Urinary bladder (tissue), 4 donors: ENCODE data around the gene ZNF775. TPM values are rescaled to one million over a fixed set of nuclear protein-coding genes. Genes with fewer than 3 reads are reported as not detected.
A peak's percentile ranks its signal among the peaks of the same experiment; 100 is the strongest.

Source experiments
- DNase-seq: peaks from one replicate; pipeline ENCODE4 v3.0.0-alpha.2; 2015; ENCODE audit errors: extremely low spot score
- H3K27ac ChIP-seq: one replicate; pipeline ENCODE4 v1.5.1; 2013; ENCODE audit warnings: low read depth, mild to moderate bottlenecking, moderate library complexity
- H3K36me3 ChIP-seq: one replicate; pipeline ENCODE4 v1.6.1; 2013; ENCODE audit warnings: mild to moderate bottlenecking, moderate library complexity; ENCODE audit not compliant: insufficient read depth
- H3K4me1 ChIP-seq: one replicate; pipeline ENCODE4 v1.6.1; 2013; ENCODE audit warnings: mild to moderate bottlenecking, moderate library complexity; ENCODE audit not compliant: insufficient read depth
- H3K4me3 ChIP-seq: one replicate; pipeline ENCODE4 v1.5.1; 2013; ENCODE audit warnings: low read depth, low read length
- WGBS: extraction: QIAGEN DNeasy Blood & Tissue Kit; methylation state at CpG from one replicate; pipeline ENCODE4 v1.1.7; 2013; 5-methylcytosine and 5-hydroxymethylcytosine counted together
- polyA plus RNA-seq: library from polyadenylated mRNA; stranded (reverse); fragments of 200-250 nt; gene quantifications from one replicate; pipeline ENCODE4 v1.2.3, GENCODE V29; 2013
- total RNA-seq: library from RNA; depleted of rRNA; stranded (reverse); fragments of >200 nt; gene quantifications from one replicate; pipeline ENCODE4 v1.2.3, GENCODE V29; 2014
- donor health status: healthy with polysubstance abuse.
- donor health status: healthy.

The ZNF775 gene
- total and polyA plus RNA-seq, 2 donors, result 5.1 to 11.6 TPM

- no peak for DNase-seq
- Histone ChIP-seq H3K4me1 (peaks cover 2% of the 10 kb centered on the region), H3K36me3 (no peaks in the 10 kb centered on the region), H3K27ac (no peak overlapping the region), H3K4me3 (no peak overlapping the region)
- WGBS, result 75% methylated on average over 6 of the region's 6 CpGs
Observed at GRCh38 chr7:150376560-150376959, 2.6 kb upstream of the ZNF775 start.

- H3K36me3 ChIP-seq, result no peaks in the 10 kb centered on the region
- no peak for DNase-seq
- WGBS, result 53% methylated on average over 3 of the region's 3 CpGs
- H3K4me3 ChIP-seq, result no peak overlapping the region
- H3K4me1 ChIP-seq, result peaks cover 2% of the 10 kb centered on the region
- H3K27ac ChIP-seq, result no peak overlapping the region
Observed at GRCh38 chr7:150377196-150377595, 1.9 kb upstream of the ZNF775 start.

GRCh38 chr7:150377635-150378034, 1.5 kb upstream of the ZNF775 start:
- Histone ChIP-seq H3K4me3 (no peak overlapping the region), H3K27ac (peak overlapping the region; percentile 32), H3K4me1 (no peaks in the 10 kb centered on the region), H3K36me3 (no peaks in the 10 kb centered on the region)
- 58% methylated on average over 4 of the region's 4 CpGs for whole genome bisulfite sequencing
- DNase-seq, result no peak

- Histone ChIP-seq H3K27ac (peak overlapping the region; percentile 80), H3K4me1 (no peaks in the 10 kb centered on the region), H3K4me3 (peak overlapping the region; percentile 83), H3K36me3 (no peaks in the 10 kb centered on the region)
- no peak for DNase-seq
- WGBS, result 5% methylated on average over 32 of the region's 32 CpGs
Observed at GRCh38 chr7:150378115-150378852, 846 bp upstream of the ZNF775 start.

- Histone ChIP-seq H3K27ac (peak overlapping the region; percentile 44), H3K4me1 (no peaks in the 10 kb centered on the region), H3K4me3 (peak overlapping the region; percentile 83), H3K36me3 (no peaks in the 10 kb centered on the region)
- WGBS, result 1% methylated on average over 52 of the region's 52 CpGs
- no peak for DNase-seq
Observed at GRCh38 chr7:150379441-150380379, 580 bp downstream of the ZNF775 start.

GRCh38 chr7:150380463-150380862, 1.3 kb downstream of the ZNF775 start:
- no peaks in the 10 kb centered on the region for H3K36me3 ChIP-seq
- H3K4me1 ChIP-seq, result no peaks in the 10 kb centered on the region
- no peak overlapping the region for H3K27ac ChIP-seq
- WGBS, result 78% methylated on average over 11 of the region's 11 CpGs
- H3K4me3 ChIP-seq, result no peak overlapping the region
- DNase-seq, result no peak

- Histone ChIP-seq H3K36me3 (no peaks in the 10 kb centered on the region), H3K4me1 (no peaks in the 10 kb centered on the region), H3K4me3 (no peak overlapping the region), H3K27ac (no peak overlapping the region)
- no peak for DNase-seq
- 72% methylated on average over 9 of the region's 9 CpGs for WGBS
Observed at GRCh38 chr7:150381096-150381495, 2.0 kb downstream of the ZNF775 start.

- Histone ChIP-seq H3K27ac (no peak overlapping the region), H3K4me1 (no peaks in the 10 kb centered on the region), H3K4me3 (no peak overlapping the region), H3K36me3 (no peaks in the 10 kb centered on the region)
- DNase-seq, result no peak
- WGBS, result 91% methylated on average over 1 of the region's 1 CpG
Observed at GRCh38 chr7:150381785-150382122, 2.6 kb downstream of the ZNF775 start.

- H3K4me1 ChIP-seq, result no peaks in the 10 kb centered on the region
- 84% methylated on average over 20 of the region's 20 CpGs for WGBS
- H3K27ac ChIP-seq, result no peak overlapping the region
- H3K36me3 ChIP-seq, result no peaks in the 10 kb centered on the region
- no peak overlapping the region for H3K4me3 ChIP-seq
- DNase-seq, result no peak
Observed at GRCh38 chr7:150382123-150382843, 3.2 kb downstream of the ZNF775 start.

GRCh38 chr7:150382844-150383225, 3.7 kb downstream of the ZNF775 start:
- WGBS, result 65% methylated on average over 4 of the region's 4 CpGs
- Histone ChIP-seq H3K27ac (no peak overlapping the region), H3K4me3 (no peak overlapping the region), H3K36me3 (no peaks in the 10 kb centered on the region), H3K4me1 (no peaks in the 10 kb centered on the region)
- DNase-seq, result no peak

GRCh38 chr7:150383710-150384397, 4.7 kb downstream of the ZNF775 start:
- no peaks in the 10 kb centered on the region for H3K36me3 ChIP-seq
- H3K27ac ChIP-seq, result no peak overlapping the region
- no peak for DNase-seq
- WGBS, result 73% methylated on average over 22 of the region's 22 CpGs
- H3K4me1 ChIP-seq, result no peaks in the 10 kb centered on the region
- H3K4me3 ChIP-seq, result no peak overlapping the region

- 87% methylated on average over 15 of the region's 15 CpGs for WGBS
- Histone ChIP-seq H3K27ac (no peak overlapping the region), H3K36me3 (no peaks in the 10 kb centered on the region), H3K4me3 (no peak overlapping the region), H3K4me1 (no peaks in the 10 kb centered on the region)
- DNase-seq, result no peak
Observed at GRCh38 chr7:150384406-150385301, 5.5 kb downstream of the ZNF775 start.
